Erythroblast (primary cell): ENCODE data around the gene PEAR1.

Experiments used
- GATA1 ChIP-seq: IDR thresholded peaks from 2 replicates; pipeline ENCODE4 v1.6.1; 2011; ENCODE audit warnings: low read depth, mild to moderate bottlenecking, control low read depth, low read length, moderate library complexity
- POLR2A ChIP-seq: IDR thresholded peaks from 2 replicates; pipeline ENCODE4 v1.6.1; 2011; ENCODE audit warnings: mild to moderate bottlenecking, low read length

- TF ChIP-seq POLR2A, result no peak
- TF ChIP-seq GATA1, result no peak
Measured at GRCh38 chr1:156897078-156897825, 3.7 kb downstream of the PEAR1 start.
